Measurements from ENCODE around the gene PCNX3. TPM values are rescaled to one million over a fixed set of nuclear protein-coding genes. Genes with fewer than 3 reads are reported as not detected.

Gene PCNX3
- total RNA-seq, 1 experiment from 2014 or later = 50.4 TPM

DNA sequence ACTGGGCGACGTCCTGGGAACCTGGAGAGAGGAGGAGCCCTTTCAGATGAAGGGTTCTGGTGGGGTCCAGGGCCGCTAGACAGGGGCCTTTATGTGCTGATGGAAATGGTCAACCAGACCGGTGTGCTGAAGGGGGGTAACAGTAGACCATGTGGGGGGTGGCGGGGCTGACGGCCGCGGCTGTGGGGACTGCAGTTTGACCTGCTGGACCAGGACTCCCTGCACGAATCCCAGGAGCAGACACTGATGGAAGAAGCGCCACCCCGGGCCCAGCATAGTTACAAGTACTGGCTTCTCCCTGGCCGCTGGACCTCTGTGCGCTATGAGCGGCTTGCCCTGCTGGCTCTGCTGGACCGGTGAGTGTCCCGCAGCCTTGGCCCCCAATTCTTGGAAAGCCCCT lies 6.4 kb downstream of the PCNX3 start (continued):
- TF ChIP-seq, protein P1, sequence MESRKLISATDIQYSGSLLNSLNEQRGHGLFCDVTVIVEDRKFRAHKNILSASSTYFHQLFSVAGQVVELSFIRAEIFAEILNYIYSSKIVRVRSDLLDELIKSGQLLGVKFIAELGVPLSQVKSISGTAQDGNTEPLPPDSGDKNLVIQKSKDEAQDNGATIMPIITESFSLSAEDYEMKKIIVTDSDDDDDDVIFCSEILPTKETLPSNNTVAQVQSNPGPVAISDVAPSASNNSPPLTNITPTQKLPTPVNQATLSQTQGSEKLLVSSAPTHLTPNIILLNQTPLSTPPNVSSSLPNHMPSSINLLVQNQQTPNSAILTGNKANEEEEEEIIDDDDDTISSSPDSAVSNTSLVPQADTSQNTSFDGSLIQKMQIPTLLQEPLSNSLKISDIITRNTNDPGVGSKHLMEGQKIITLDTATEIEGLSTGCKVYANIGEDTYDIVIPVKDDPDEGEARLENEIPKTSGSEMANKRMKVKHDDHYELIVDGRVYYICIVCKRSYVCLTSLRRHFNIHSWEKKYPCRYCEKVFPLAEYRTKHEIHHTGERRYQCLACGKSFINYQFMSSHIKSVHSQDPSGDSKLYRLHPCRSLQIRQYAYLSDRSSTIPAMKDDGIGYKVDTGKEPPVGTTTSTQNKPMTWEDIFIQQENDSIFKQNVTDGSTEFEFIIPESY (IDR thresholded peaks at IDR 0.05; ENCODE audit: extremely low read depth, insufficient replicate concordance, low read length) = no peak
- TF ChIP-seq ELF1 (IDR thresholded peaks at IDR 0.05; ENCODE audit: borderline replicate concordance, low read depth) (no peak), SRF (IDR thresholded peaks at IDR 0.05; ENCODE audit: low read depth) (no peak), EZH2phosphoT487 (IDR thresholded peaks at IDR 0.05; ENCODE audit: borderline replicate concordance) (no peak), TCF7L2 (IDR thresholded peaks at IDR 0.05; ENCODE audit: borderline replicate concordance, extremely low read depth, insufficient read depth, insufficient read length) (no peak)
- TF ChIP-seq, protein P2, sequence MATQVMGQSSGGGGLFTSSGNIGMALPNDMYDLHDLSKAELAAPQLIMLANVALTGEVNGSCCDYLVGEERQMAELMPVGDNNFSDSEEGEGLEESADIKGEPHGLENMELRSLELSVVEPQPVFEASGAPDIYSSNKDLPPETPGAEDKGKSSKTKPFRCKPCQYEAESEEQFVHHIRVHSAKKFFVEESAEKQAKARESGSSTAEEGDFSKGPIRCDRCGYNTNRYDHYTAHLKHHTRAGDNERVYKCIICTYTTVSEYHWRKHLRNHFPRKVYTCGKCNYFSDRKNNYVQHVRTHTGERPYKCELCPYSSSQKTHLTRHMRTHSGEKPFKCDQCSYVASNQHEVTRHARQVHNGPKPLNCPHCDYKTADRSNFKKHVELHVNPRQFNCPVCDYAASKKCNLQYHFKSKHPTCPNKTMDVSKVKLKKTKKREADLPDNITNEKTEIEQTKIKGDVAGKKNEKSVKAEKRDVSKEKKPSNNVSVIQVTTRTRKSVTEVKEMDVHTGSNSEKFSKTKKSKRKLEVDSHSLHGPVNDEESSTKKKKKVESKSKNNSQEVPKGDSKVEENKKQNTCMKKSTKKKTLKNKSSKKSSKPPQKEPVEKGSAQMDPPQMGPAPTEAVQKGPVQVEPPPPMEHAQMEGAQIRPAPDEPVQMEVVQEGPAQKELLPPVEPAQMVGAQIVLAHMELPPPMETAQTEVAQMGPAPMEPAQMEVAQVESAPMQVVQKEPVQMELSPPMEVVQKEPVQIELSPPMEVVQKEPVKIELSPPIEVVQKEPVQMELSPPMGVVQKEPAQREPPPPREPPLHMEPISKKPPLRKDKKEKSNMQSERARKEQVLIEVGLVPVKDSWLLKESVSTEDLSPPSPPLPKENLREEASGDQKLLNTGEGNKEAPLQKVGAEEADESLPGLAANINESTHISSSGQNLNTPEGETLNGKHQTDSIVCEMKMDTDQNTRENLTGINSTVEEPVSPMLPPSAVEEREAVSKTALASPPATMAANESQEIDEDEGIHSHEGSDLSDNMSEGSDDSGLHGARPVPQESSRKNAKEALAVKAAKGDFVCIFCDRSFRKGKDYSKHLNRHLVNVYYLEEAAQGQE (IDR thresholded peaks at IDR 0.05; ENCODE audit: low read depth) = no peak
- TF ChIP-seq, protein P3, sequence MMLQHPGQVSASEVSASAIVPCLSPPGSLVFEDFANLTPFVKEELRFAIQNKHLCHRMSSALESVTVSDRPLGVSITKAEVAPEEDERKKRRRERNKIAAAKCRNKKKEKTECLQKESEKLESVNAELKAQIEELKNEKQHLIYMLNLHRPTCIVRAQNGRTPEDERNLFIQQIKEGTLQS (IDR thresholded peaks at IDR 0.05) = no peak
- TF ChIP-seq, protein P4, sequence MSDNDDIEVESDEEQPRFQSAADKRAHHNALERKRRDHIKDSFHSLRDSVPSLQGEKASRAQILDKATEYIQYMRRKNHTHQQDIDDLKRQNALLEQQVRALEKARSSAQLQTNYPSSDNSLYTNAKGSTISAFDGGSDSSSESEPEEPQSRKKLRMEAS (IDR thresholded peaks at IDR 0.05) = no peak

Data from HCT116 (cell line).